Activated gamma-delta T cell treated with Interleukin-2 at 50 U/mL for 16 hours (primary cell): ENCODE measurements around the gene RHEB.
A peak's percentile ranks its signal among the peaks of the same experiment; 100 is the strongest.

ENCODE experiments used
- DNase-seq: peaks from one replicate; pipeline ENCODE4 v3.0.0-alpha.2; 2020

RHEB gene

DNA sequence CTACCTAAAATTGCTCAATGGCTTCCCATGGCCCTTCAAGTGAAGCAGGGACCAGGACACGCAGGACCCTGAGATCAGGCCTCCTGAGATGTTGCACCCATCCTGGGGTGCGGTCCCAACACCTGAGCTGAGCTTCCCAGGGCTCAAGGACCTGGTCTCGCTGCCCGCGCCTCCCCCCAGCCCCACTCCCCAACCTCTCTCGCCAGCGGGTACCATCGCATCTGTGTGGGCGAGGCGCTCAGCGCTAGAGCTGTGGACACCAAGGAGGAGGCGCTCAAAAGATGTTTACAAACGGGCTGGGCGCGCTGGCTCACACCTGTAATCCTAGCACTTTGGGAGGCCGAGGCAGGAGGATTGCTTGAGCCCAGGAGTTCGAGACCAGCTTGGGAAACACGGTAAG, 72.4 kb downstream of the RHEB start:
- no peak for DNase-seq

DNA sequence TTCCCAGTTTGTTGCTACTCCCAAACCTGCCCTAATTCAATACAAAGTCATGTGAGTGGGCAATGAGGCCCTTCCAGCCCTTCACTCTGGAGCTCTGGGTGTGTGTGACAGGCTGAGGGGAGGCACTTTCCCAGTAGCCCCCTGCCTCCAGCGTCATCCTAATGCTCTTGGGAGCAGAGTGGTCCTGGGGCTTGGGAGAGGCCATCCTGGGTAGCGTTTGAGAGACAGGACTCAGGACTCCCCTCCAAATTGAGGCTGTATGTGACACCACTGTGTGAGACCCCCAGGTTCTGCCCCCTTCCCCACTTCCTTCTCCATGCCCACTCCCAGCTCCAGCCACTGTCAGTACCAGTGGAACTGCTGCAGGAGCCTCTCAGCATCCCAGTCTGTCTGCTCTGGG, 73.3 kb downstream of the RHEB start:
- no peak for DNase-seq

DNA sequence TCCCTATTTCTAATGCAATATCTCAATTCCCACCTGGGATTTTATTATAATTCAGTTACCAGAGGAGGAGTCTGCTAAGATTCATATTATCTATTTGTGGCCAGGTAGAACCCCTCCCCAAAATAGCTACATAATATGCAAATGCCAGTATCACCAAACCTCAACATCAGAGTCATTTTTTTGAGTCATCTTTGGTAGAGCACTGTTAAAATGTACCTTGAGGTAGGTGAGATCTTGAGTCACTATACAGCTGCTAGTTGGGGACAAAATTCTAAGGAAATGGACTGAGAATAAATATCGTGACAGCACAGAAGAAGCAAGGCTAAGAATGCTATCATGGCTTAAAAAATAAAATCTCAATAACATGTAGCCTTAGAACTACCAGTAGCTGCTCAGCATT, 75.1 kb downstream of the RHEB start:
- DNase-seq: no peak

DNA sequence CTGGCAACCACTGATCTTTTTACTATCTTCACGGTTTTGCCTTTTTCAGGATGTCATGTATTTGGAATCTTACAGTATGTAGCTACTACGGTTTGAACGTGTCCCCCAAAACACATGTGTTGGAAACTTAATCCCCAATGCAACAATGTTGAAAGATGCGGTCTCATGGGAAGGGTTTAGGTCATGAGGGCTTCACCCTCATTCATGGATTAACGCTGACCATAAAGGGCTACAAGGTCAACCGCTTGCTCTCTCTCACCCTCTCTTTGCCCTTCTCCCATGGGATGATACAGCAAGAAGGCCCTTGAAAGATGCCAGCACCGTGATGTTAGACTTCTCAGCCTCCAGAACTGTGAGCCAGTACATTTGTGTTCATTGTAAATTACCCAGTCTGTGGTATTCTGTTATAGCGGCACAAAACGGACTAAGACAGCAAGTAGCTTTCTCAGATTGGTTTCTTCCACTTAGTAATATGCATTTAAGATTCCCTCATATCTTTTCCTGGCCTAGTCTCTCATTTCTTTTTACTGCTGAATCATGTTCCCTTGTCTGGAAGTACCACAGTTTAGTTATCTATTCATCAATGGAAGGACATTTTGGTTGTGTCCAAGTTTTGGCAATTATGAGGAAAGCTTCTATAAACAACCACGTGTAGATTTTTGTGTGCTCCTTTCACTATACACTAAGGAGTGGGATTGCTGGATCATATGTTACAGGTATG, 76.8 kb downstream of the RHEB start:
- no peak for DNase-seq

DNA sequence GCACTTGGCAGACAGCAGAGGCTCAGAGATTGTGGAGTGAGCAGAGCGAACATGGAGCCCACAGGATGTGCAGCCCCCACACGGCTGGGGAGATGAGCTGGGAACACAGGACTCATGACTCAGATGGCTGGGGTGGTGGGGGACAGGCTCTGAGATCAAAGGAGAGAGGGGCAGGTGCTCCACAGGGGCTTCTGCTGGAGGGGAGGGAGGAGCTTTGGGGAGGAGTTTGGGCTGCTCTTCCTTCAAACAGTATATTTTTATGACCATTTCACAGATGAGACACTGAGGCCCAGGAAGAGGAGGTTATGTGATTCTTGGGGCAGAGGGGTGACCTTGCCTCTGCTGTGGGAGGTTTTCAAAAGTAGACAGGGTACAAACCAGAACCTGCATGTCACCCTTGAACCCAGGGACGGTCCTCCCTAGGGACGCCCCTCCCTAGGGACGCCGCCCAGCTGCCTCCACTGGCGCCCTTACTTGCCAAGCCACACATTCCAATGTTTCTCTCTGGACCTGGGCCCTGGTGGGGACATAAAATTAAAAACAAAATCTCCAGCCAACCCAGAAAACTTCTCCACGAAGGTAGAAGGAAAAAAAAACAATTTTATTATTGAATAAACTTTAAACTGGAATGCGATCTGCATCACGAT, 78.8 kb downstream of the RHEB start:
- DNase-seq: no peak

DNA sequence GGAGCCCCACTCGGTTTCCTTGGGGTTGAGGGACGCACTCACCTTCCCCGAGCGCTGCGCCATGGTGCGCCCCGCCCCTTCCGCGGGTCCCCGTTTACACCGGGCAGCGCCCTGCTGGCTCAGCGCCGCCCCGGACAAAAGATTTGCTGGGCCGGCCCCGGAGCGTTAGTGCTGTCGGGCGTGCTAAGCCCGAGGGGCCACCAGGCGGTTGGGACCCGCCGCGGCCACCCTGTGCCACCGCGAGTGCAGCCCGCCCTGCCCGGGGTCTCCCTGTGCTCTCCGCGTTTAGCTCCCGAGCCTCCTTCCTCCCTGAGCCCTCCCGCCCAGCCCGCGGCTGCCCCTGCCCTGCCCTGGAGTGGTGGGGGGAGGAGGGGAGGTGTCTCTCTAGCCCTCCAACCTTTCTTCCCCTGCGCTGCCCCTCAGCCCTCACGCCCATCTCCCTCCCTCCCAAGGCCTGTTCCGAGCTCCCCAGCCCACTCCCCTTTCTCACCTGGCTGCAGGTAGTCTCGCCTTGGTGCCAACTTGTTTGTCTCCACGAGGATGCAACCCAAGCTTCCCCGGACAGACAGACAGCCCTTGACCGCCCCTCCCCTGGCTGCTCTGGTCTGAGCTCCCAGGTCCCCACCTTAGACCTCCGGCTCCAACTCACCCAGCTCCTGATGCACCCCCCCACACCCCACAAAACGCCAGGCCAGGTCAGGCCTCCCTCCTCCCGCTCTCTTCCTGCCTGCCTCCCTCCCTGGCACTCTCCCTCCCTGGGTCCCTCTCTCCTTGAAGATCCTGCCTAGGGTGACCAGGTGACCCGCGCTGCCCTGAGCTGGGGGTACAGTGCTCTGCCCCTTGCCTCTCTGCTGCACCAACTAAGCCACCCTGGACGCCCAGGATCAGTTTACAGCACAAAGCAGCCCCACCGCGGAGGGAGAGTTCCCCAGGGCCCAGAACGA, 79.6 kb downstream of the RHEB start, which contains the start of gene CRYGN:
Gene CRYGN (minus strand): TSS at position 287 of the 944 bp plus-strand sequence. CDS start 224 bp downstream, at position 63.
- DNase-seq: peak; percentile 24

DNA sequence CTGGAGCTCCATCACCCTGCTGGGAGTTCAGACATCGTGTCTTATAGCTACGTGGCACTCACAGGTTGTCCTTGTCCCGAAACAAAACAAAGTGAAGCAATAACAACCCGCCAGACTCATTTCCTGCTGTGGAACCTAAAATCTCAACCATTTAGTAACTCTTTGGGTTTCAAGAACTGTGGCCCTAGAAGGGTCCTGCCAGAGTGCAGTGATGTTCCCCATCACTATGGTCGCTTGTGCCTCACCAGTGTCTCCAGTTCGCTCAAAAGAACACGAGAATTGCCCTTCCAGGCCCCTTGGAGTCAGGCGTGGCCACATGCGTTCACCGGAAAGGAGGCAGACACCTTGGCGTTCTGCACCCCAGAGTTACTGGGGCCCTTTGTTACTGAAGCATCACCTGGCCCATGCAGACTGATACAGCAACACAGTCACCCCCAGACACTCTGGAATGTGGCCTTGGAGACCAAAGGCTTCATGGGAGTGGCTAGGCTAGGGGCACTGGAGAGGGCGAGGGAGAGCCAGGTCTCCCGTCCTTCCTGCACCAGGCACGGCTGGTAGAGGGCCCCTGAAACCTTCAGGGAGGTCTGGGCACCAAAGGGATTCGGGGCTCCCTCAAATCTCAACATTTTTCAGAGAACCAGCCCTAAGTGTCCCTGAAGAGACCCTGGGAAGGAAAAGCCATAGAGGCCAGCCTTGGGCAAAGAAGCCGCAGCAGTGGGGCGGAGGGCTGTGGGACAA, 80.7 kb downstream of the RHEB start:
- DNase-seq: no peak

DNA sequence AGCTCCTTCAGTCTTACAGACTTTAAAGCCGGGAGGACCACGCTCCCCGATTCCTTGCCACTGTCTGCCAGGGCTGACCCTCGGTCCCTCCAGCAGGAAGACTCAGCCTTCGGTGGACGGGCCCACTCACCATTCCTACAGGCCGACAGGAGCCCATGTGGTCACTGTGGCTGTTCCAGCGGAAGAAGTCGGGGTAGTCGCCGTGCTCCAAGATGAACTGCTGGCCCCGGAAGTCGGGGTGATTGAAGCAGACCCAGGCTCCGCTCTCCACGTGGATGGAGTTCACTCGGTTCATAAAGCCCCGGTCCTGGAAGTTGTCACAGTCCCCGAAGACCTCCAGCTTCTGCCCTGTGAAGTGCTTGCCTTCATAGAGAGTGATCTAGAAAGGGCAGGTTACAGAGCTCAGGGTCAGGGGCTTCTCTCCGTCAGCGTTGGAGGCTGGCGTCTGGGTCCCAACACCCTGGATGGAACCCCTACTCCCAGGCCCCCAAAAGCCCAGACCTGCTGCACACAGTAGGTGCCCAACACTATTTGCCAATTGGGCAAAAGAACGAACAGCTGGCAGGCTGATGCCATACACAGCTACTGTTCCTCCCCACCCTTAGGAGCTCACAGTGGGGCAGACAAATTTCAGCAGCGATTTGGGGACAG, 81.7 kb downstream of the RHEB start:
- DNase-seq: no peak

DNA sequence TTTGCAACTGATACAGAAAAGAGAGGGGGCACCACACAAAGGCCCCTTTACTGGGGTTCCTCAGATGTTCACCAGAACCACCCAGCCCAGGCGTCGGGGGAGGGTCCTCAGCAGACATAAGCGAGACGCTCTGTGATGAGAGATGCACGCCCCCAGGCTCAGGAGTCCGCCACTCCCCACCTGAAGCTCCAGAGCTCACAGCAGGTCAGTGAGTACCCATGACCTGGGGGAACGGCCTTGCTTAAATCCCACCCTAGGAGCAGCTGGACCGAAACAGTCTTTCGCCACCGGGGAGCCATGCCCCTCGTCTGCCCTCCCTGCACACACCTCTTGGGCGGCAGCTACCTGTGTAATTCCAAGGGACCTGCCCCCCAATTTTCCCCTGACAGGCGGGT, 82.5 kb downstream of the RHEB start:
- DNase-seq: no peak

DNA sequence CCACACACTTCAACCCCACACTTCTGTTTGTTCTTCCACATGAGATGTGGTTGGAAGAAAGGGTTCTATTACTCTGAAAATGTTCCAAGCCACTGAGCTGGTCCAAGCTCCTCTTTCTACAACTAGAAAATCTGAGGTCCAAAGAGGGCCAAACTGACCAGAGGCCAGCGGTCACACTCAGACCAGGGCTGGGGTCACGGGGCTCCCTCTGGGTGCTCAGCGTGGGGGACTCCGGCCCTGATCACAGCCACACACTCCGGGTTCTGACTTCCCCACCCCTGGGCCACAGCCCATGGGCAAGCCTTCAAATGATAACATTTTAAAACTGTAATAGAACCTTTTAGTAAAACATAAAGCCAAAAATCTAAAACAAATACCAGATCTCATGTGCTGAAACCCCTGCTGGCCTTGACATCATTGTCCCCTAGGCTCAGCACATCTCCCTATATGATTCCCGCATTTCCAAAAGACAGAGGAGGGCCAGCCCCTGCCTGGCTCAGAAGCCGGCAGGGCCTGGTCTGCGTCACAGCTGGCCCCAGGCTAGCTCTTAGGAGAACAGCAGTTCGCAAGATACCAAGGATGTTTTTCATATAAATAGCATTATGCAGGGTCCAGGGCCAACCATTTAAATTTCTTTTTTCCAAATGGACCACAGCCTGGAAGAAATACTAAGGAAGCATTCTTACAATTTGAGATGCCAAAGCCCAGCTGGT, 83.1 kb downstream of the RHEB start:
- no peak for DNase-seq

DNA sequence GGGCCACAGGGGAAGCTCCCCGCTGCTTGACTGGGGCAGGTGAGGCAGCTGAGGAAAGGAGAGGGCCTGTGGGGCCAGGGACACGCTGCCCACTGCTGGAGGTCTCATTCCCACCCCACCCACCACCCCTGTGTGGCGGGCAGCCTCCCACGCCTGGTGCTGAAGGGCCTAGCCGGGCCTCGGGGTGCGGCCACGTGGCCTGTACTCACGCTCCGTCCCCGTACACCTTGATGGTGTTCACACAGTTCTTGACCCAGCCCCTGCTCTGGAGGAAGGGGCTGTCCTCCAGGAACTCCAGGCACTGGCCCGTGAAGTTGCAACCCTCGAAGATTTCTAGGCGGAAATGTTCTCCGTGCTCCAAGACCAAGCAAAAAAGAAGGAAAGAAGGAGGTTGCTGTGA, 83.7 kb downstream of the RHEB start:
- DNase-seq: no peak

DNA sequence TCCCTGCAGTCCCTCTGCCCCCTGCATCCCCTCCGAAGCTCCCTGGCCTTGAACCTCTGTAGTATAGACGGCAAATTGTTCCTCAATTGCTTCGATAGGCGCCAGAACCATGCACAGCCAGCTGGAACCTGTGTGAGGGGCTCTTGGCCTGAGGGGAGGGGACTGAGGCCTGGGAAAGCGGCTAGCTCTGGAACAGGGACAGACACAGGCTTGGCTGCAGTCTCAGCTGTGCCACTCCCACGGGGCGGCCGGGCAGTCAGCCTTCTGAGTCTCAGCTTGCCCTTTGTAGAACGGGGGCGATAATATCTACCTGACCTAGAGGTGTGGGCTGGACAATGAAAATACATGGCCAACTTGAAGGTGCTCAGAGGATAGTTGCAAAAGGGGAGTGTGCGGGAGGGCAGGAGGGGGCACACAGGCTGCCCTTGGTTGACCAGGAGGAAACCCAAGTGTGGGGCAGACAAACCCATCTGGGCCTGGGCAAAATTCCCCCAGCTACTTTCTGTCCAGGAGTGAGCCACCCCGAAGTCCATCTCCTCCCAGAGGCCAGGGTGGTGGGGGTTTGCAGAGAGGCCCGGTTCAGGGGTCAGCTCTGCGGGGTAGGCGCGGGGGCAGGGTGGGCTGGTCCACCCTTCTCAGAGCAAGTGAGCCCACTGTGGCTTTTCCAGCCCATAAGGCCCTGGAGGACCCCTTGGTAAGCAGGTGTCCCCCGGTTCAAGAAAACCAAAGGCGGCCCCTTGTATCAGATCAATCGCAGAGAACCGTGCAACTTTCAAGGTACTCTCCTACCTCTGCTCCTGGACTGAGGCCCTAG, 84.4 kb downstream of the RHEB start:
- DNase-seq: no peak

DNA sequence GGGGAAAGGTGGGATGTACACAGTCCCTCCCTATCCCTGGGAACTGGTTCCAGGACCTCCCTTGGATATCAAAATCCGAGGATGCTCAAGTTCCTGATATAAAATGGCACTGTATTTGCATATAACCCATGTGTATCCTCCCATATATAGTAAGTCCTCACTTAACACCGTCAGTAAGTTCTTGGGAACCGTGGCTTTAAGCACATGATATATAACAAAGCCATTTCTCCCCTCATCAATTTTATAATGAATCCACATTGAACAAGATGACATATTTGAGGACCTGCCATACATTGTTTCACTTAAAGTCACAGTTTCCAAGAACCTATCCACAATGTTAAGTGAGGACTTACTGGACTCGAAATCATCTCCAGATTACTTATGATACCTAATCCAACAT, 85.1 kb downstream of the RHEB start:
- DNase-seq: no peak

DNA sequence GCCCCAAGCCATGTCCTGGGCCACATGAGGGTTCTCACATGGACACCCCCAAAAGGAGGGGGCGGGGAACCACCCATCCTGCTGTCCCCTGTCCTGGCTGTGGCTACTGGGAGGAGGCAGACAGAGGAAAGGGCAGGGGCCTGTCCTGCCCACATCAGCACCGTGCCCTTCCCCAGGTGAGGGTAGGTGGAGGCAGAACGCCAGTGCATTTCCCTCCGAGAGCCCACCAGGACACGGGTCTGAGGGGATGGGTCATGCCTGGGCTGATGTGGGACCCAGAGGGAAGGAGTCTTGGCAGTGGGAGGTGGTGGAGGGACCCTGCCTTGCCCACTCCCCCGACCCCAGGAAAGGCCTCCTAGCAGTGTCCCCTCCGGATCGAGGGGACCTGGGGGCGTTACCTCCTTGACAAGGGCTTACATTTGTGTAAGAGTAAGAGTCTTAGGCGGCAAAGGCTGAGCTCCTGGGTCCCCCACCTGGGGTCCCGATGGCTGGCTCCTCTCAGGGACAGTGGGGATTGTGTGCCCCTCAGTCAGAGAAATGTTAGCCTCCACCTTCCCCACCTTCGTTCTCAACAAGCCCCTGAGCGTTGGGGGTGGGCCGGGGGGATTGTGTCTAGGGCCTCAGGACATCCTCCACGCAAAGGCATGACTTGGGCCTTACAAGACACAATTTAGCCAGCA, 85.8 kb downstream of the RHEB start:
- no peak for DNase-seq

DNA sequence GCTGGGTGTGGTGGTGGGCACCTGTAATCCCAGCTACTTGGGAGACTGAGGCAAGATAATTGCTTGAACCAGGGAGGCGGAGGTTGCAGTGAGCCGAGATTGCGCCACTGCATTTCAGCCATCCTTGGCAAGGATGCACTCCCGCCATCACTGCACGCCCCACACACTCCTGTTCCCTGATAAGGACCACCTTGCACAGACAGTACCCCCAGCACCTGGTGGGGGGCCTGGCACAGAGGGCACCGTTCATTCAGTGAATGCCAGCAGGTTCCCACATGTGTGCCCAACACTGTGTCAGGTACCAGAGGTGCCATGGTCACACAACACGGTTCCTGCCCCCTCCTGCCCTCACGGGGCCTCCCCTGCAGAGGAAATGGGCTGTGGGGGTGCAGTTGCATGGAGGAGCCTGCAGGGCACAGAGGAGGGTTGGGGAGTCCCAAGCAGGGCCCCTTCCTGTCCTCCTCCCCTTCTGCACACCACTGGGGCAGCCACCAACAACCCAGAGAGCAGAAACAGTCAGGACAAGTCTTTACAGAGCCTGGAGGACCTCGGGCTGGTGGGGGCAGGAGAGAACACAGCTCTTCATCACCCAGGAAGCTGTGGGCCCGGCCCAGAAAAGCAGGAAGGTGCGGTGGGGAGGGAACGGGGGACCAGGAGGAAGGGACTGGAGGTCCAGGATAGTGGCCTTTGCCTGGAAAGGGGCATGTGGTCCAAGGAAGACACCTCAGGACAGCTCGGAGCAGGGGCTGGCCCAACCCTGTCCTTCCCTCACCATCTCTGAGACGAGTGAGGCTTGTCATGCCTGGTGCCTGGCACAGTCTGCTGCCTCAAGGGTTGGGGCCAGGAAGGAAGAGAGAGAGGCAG, 86.8 kb downstream of the RHEB start:
- DNase-seq: peak; percentile 55

DNA sequence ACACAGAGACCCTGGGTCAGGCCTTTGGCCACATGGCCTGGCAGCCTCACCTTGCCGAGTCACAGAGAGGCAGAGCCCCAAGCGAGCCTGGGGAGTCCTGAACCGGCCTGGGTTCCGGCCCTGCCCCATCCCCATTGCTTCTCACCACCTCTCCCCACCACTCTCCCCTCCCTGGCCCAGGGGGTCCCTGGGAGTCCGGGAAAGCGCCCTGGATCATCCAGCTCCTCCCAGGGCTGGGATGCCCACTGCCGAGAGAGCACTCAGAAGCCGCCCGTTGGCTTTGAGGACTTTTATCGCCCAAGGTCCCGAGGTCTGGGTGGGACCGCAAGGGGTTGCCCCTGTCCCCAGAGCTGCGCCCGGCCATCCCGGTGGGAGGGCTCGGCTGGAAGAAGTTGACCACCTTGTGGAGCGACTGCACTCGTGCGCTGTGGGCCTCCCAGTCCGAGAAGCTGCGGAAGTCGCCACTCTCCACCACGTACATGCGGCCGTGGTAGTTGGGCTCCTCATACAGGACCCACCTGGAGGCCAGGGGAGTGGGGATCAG, 87.9 kb downstream of the RHEB start:
- no peak for DNase-seq

DNA sequence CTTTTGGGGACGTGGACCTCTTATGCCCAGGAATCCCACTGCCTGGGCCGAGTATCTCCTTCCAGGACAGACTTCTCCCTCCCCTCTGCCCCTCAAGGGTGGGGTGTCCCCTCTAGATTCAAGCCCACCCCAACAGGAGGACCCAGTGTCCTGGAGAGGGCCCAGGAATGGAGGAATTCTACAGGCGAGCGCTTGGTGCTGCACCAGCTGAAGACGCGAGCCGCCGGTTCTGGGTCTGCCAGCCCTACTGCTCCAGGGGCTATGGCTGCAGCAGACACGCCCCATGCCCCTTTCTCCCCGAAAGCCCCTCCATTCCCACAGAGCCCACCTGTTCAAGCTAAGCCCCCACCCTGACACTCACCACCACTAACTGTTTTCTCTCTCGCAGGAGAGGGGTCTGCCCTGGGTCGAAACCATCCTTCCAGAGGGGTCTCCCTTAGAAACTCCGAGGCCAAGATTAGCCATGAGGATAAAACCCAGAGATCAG, 88.4 kb downstream of the RHEB start:
- DNase-seq: no peak

DNA sequence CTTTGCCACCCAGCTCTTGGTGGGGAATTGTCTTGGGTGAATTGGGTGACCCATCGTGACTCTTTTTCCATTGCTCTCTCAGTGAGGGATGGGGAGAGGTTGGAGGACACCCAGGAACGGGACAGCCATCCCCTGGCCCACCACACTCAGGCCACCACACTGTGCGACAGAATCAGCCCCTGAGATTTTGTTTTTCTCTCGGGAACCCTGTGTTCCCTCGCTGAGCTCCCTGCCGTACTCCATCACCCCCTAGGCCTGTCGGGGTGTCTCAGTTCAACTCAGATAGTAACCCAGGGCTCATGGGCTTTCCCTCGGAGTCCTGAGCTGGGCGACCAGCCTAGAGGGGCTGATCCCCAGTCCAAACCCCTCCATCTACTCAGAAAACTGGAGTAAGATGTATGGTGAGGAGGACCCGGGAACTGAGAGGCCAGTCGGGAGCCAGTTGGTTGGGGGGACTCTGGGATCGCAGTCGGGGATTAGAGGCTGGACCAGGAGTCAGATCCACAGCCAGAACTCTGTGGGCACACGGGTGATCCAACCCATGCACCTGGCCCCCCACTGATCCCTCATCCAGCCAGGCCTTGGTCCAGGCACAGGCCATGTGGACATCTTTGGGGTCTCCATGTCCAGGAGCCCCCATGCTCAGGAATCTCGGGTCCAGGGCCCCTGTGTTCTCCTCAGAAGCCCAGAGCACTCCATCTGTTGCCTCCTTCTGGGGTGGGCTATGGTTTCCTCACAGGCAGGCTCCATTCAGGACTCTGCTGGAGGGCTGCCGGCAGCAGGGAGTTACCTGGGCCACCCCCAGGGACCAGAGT, 89.1 kb downstream of the RHEB start:
- no peak for DNase-seq
